AG20443 (cell line): ENCODE data around the gene MAP3K4.
A peak's percentile ranks its signal among the peaks of the same experiment; 100 is the strongest.

Experiments used
- DNase-seq: peaks from one replicate; pipeline ENCODE4 v3.0.0; 2012; ENCODE audit warnings: low spot score, mixed read lengths

The MAP3K4 gene

GRCh38 chr6:161008245-161008644, 16.7 kb downstream of the MAP3K4 start:
- no peak for DNase-seq

GRCh38 chr6:161009991-161010390, 18.4 kb downstream of the MAP3K4 start:
- DNase-seq: no peak

- peak; percentile 22 for DNase-seq
Observed at GRCh38 chr6:161010418-161010817, 18.8 kb downstream of the MAP3K4 start.

GRCh38 chr6:161011492-161012480, 20.2 kb downstream of the MAP3K4 start:
- DNase-seq: no peak

GRCh38 chr6:161013695-161014094, 22.1 kb downstream of the MAP3K4 start:
- DNase-seq: no peak

- DNase-seq: no peak
Observed at GRCh38 chr6:161017766-161018564, 26.4 kb downstream of the MAP3K4 start.

GRCh38 chr6:161019324-161019839, 27.8 kb downstream of the MAP3K4 start:
- DNase-seq: no peak

- no peak for DNase-seq
Observed at GRCh38 chr6:161021543-161021942, 30.0 kb downstream of the MAP3K4 start.

GRCh38 chr6:161021998-161022743, 30.6 kb downstream of the MAP3K4 start:
- DNase-seq: no peak

- peak; percentile 18 for DNase-seq
Observed at GRCh38 chr6:161023316-161023715, 31.7 kb downstream of the MAP3K4 start.

GRCh38 chr6:161024364-161024920, 32.9 kb downstream of the MAP3K4 start:
- DNase-seq: no peak

- DNase-seq: no peak
Observed at GRCh38 chr6:161027385-161027784, 35.8 kb downstream of the MAP3K4 start.

GRCh38 chr6:161029195-161029809, 37.7 kb downstream of the MAP3K4 start:
- DNase-seq: peak; percentile 70

- peak; percentile 43 for DNase-seq
Observed at GRCh38 chr6:161031721-161032495, 40.3 kb downstream of the MAP3K4 start.

- DNase-seq: no peak
Observed at GRCh38 chr6:161033667-161034066, 42.1 kb downstream of the MAP3K4 start.

GRCh38 chr6:161035182-161035980, 43.8 kb downstream of the MAP3K4 start:
- DNase-seq: no peak

GRCh38 chr6:161035981-161036263, 44.4 kb downstream of the MAP3K4 start:
- no peak for DNase-seq

GRCh38 chr6:161037873-161038228, 46.3 kb downstream of the MAP3K4 start:
- no peak for DNase-seq

GRCh38 chr6:161038229-161039031, 46.9 kb downstream of the MAP3K4 start:
- DNase-seq: peak; percentile 71
